Central memory CD4-positive, alpha-beta T cell (primary cell): ENCODE data around the gene RPF1.
"Not testable (repeated sequence)": the region's sequence is repeated elsewhere in the genome, so short reads cannot be mapped to it uniquely, and the experiment has no call there.

Source experiments
- DNase-seq: peaks from one replicate; pipeline ENCODE4 v3.0.0; 2022

RPF1 gene

GRCh38 chr1:84493747-84494146 is 14.7 kb downstream of the RPF1 start:
- DNase-seq, result no peak

- DNase-seq, result no peak
Observed at GRCh38 chr1:84496498-84496897, 17.4 kb downstream of the RPF1 start.

- DNase-seq, result no peak
Observed at GRCh38 chr1:84497631-84498275, 18.7 kb downstream of the RPF1 start.

GRCh38 chr1:84502927-84503326 is 23.9 kb downstream of the RPF1 start:
- no peak for DNase-seq

- DNase-seq, result no peak
Observed at GRCh38 chr1:84504580-84505492, 25.8 kb downstream of the RPF1 start.

GRCh38 chr1:84505493-84506001 is 26.5 kb downstream of the RPF1 start:
- DNase-seq, result no peak

GRCh38 chr1:84506002-84506728 is 27.1 kb downstream of the RPF1 start, which contains the start of the genes GNG5 and SPATA1:
GNG5 (minus strand) TSS chr1:84506581; CDS start chr1:84506091, 490 bp downstream.
SPATA1 (plus strand) TSS chr1:84506386; CDS start chr1:84516360, 9,974 bp downstream.
- peak; percentile 96 for DNase-seq

- DNase-seq, result no peak
Observed at GRCh38 chr1:84506729-84507453, 27.8 kb downstream of the RPF1 start.

- not testable (repeated sequence) for DNase-seq
Observed at GRCh38 chr1:84507887-84508286, 28.8 kb downstream of the RPF1 start.

- DNase-seq, result no peak
Observed at GRCh38 chr1:84508510-84508909, 29.4 kb downstream of the RPF1 start.

- no peak for DNase-seq
Observed at GRCh38 chr1:84509029-84509428, 30.0 kb downstream of the RPF1 start.

- DNase-seq, result no peak
Observed at GRCh38 chr1:84510165-84510564, 31.1 kb downstream of the RPF1 start.

- no peak for DNase-seq
Observed at GRCh38 chr1:84510668-84511067, 31.6 kb downstream of the RPF1 start.

GRCh38 chr1:84524590-84524989 is 45.5 kb downstream of the RPF1 start:
- no peak for DNase-seq

GRCh38 chr1:84525779-84526178 is 46.7 kb downstream of the RPF1 start:
- DNase-seq, result no peak

GRCh38 chr1:84538599-84538998 is 59.5 kb downstream of the RPF1 start:
- DNase-seq, result no peak

- no peak for DNase-seq
Observed at GRCh38 chr1:84539972-84540371, 60.9 kb downstream of the RPF1 start.

GRCh38 chr1:84540759-84541158 is 61.7 kb downstream of the RPF1 start:
- no peak for DNase-seq

- DNase-seq, result no peak
Observed at GRCh38 chr1:84541679-84542078, 62.6 kb downstream of the RPF1 start.
